Keratinocyte (primary cell): ENCODE measurements around the gene EME2.

Experiments used
- CTCF ChIP-seq, 3 experiments: IDR thresholded peaks in 1 of 3; conservative IDR thresholded peaks in 1 of 3; optimal IDR thresholded peaks in 1 of 3; 2 replicates in 2 of 3; 3 replicates in 1 of 3; pipeline versions ENCODE3 to v1.5.1; 2011; ENCODE audit warnings: low read length in 3 of 3, mild to moderate bottlenecking in 3 of 3, moderate library complexity in 2 of 3, control low read depth in 1 of 3, inconsistent platforms in 1 of 3; ENCODE audit not compliant: insufficient read depth in 2 of 3; ENCODE audit errors: extremely low read depth in 1 of 3
- EZH2 ChIP-seq: IDR thresholded peaks from one replicate; pipeline ENCODE4 v1.6.1; 2012; ENCODE audit warnings: inconsistent platforms, mild to moderate bottlenecking, low read length, moderate library complexity

GRCh38 chr16:1825381-1825863, 52.8 kb downstream of the EME2 start:
- TF ChIP-seq CTCF (optimal IDR thresholded peaks at IDR 0.05 in 1 of 3, IDR thresholded peaks at IDR 0.05 in 1 of 3, conservative IDR thresholded peaks at IDR 0.05 in 1 of 3; ENCODE audit: extremely low read depth in 1 of 3, insufficient read depth in 2 of 3, low read length in 3 of 3), result no peak
- no peak for TF ChIP-seq EZH2
